IPS-20b (cell line): ENCODE measurements around the gene JMJD8.

Experiments used
- H3K27ac ChIP-seq: one replicate; pipeline ENCODE4 v1.5.1; 2013; ENCODE audit warnings: low read length
- H3K27me3 ChIP-seq: 2 replicates; pipeline ENCODE4 v1.6.1; 2013; ENCODE audit warnings: mild to moderate bottlenecking, low read length, inconsistent platforms; ENCODE audit not compliant: insufficient read depth
- H3K36me3 ChIP-seq: 2 replicates; pipeline ENCODE4 v1.6.1; 2013; ENCODE audit warnings: low read depth, mild to moderate bottlenecking, inconsistent platforms, low read length, moderate library complexity; ENCODE audit not compliant: insufficient read depth
- H3K4me1 ChIP-seq: 2 replicates; pipeline ENCODE4 v1.6.1; 2013; ENCODE audit warnings: mild to moderate bottlenecking, control low read depth, inconsistent platforms, low read length, moderate library complexity; ENCODE audit not compliant: insufficient read depth
- H3K4me3 ChIP-seq: 2 replicates; pipeline ENCODE4 v1.5.1; 2013; ENCODE audit warnings: mild to moderate bottlenecking, low read length, inconsistent platforms
- H3K9ac ChIP-seq: 2 replicates; pipeline ENCODE4 v1.6.1; 2013; ENCODE audit warnings: low read depth, mild to moderate bottlenecking, inconsistent platforms, low read length, moderate library complexity
- H3K9me3 ChIP-seq: 2 replicates; pipeline ENCODE4 v1.6.1; 2013; ENCODE audit warnings: mild to moderate bottlenecking, low read depth, low read length, inconsistent platforms; ENCODE audit not compliant: insufficient read depth

The JMJD8 gene

DNA sequence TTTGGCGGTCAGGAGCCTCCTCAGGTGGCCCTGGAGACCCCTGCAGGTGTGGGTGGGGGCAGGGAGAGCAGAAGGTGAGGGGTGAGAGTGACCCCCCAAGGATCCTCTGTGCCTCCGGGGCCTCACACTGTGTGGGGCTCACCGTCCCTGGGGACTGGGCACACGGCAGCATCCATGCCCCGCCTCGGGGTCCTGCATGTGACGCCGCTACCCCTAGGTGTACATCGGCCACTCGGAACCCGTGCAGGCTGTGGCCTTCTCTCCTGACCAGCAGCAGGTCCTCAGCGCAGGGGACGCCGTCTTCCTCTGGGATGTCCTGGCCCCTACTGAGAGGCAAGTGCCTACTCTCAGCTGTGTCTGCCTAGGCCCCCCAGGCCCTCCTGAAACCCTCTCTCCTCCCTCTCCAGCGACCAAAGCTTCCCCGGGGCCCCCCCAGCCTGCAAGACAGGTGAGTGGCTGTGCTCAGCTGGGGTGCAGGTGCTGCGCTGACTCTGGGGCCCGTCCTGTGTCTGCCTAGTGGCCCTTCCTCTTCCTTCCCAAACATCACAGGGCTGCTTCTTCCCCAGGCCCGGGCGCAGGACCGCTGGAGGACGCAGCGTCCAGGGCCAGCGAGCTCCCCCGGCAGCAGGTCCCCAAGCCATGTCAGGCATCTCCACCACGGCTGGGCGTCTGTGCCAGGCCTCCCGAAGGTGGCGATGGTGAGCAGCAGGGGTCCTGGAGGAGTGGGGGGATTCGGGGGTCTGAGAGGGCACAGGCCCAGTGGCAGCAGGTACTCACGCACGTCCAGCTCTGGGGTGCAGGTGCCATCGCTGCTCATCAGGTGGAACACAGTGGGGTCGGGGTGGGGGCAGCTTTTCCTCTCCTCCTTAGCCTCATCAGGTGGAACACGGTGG, 25.2 kb downstream of the JMJD8 start:
- no peaks in the 10 kb centered on the region for H3K9me3 ChIP-seq
- no peak overlapping the region for H3K9ac ChIP-seq
- H3K4me1 ChIP-seq: no peaks in the 10 kb centered on the region
- H3K27me3 ChIP-seq: no peaks in the 10 kb centered on the region
- H3K27ac ChIP-seq: no peak overlapping the region
- H3K36me3 ChIP-seq: peaks cover 5% of the 10 kb centered on the region; the same call in 1 of the 2 replicates
- H3K4me3 ChIP-seq: no peak overlapping the region

DNA sequence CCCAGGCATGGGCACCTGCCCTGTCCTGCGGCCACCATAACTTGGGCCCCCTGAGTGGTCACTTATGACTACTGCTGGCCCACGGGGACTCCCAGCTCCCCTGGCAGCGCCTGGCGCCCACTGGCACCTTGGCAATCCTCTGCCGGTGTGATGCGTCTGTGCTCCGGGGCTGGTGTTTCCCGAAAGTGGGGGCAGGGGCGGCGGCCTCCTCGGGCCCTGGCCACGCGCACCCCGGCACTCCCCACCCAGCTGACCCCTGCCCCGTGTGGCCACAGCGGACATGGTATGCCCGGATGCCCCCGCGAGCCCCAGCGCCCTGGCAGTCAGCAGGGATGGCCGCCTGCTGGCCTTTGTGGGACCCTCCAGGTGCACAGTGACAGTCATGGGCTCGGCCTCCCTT, 26.6 kb downstream of the JMJD8 start:
- no peaks in the 10 kb centered on the region for H3K4me1 ChIP-seq
- H3K4me3 ChIP-seq: no peak overlapping the region
- no peak overlapping the region for H3K27ac ChIP-seq
- H3K9ac ChIP-seq: no peak overlapping the region
- peaks cover 10% of the 10 kb centered on the region for H3K36me3 ChIP-seq
- H3K9me3 ChIP-seq: no peaks in the 10 kb centered on the region
- no peaks in the 10 kb centered on the region for H3K27me3 ChIP-seq

GRCh38 chr16:654034-654433, 30.1 kb downstream of the JMJD8 start:
- no peak overlapping the region for H3K9ac ChIP-seq
- no peak overlapping the region for H3K27ac ChIP-seq
- H3K4me3 ChIP-seq: no peak overlapping the region
- no peaks in the 10 kb centered on the region for H3K27me3 ChIP-seq
- H3K4me1 ChIP-seq: 0 out of 2 replicates have a peak, but pooled peaks cover 3% of the 10 kb centered on the region
- no peaks in the 10 kb centered on the region for H3K9me3 ChIP-seq
- peaks cover 10% of the 10 kb centered on the region for H3K36me3 ChIP-seq

DNA sequence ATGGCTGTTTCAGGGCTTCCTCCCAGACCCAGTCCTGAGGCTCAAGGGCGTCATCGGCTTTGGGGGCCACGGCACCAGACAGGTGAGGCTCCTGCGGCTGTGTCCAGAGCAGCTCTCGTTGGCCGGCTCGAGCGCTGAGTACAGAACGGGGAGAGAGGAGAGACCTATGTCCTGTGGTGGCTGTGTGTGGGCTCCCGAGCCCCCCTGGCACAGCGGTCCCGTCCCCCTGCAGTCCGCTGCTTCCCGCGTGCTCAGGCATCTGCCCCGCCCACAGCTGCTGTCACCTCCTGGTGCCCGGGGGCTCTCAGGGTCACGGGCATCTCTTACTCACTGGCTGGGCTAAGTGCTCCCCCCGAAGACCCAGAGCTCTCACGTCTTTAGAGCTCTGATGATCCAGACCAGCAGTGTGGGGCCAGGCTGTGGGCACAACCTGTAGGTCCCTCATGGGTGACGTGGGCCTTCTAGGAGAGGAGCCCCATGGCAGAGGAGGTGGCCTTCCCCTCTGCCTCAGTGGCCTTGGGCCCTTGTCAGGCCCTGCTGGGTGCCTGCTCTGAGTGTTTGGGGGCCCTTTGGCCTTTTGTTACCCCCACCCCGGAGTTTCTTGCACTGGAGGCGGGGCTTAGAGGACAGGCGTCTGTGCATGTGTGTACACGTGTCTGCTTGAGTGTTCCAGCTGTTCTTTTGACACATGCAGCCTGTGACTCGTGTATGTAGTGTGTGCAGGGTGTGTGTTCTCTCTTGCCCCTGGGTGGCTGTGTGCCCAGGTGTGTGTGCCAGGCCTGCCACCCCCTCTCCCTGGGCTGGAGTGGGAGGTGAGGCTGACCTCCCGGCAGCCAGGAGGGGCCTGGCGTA, 31.5 kb downstream of the JMJD8 start:
- H3K4me1 ChIP-seq: peaks cover 3% of the 10 kb centered on the region; the same call in 1 of the 2 replicates
- no peak overlapping the region for H3K9ac ChIP-seq
- H3K9me3 ChIP-seq: no peaks in the 10 kb centered on the region
- H3K27ac ChIP-seq: no peak overlapping the region
- no peak overlapping the region for H3K4me3 ChIP-seq
- H3K36me3 ChIP-seq: peaks cover 5% of the 10 kb centered on the region
- H3K27me3 ChIP-seq: no peaks in the 10 kb centered on the region

- Histone ChIP-seq H3K27ac (no peak overlapping the region), H3K27me3 (no peaks in the 10 kb centered on the region), H3K9ac (no peak overlapping the region), H3K4me3 (no peak overlapping the region), H3K9me3 (no peaks in the 10 kb centered on the region), H3K36me3 (peaks cover 5% of the 10 kb centered on the region), H3K4me1 (peaks cover 3% of the 10 kb centered on the region; the same call in 1 of the 2 replicates)
These were observed 32.3 kb downstream of the JMJD8 start for GRCh38 chr16:651844-652243.

DNA sequence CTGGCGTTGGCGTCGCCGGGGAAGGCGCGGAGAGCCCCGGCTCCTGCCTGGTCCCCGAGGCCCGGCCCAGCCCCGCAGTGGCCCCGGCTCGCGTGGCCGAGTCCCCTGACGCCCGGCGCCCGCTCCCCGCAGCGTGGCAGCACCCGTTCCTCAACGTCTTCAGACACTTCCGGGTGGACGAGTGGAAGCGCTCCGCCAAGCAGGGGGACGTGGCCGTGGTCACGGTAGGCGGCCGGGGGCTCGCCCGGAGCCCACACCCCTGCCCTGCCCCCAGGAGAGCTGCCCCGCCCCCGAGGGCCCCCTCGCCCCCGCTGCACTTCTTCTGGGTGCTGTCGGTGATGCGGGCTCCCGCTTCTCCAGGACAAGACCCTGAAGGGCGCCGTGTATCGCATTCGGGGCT, 34.5 kb downstream of the JMJD8 start:
- Histone ChIP-seq H3K4me1 (peaks cover 3% of the 10 kb centered on the region; the same call in 1 of the 2 replicates), H3K9me3 (no peaks in the 10 kb centered on the region), H3K9ac (peak overlapping the region; percentile 71; the same call in 1 of the 2 replicates), H3K27ac (no peak overlapping the region), H3K4me3 (peak overlapping the region; percentile 71), H3K27me3 (no peaks in the 10 kb centered on the region), H3K36me3 (peaks cover 5% of the 10 kb centered on the region)

- H3K27ac ChIP-seq: peak within 1 kb of the TSS; percentile 39
- peak within 1 kb of the TSS; percentile 71 for H3K4me3 ChIP-seq
- peaks cover 5% of the 10 kb centered on the region for H3K36me3 ChIP-seq
- no peaks in the 10 kb centered on the region for H3K27me3 ChIP-seq
- no peaks in the 10 kb centered on the region for H3K9me3 ChIP-seq
- peak within 1 kb of the TSS; percentile 71; the same call in 1 of the 2 replicates for H3K9ac ChIP-seq
- H3K4me1 ChIP-seq: peaks cover 3% of the 10 kb centered on the region; the same call in 1 of the 2 replicates
These were observed 35.1 kb downstream of the JMJD8 start, which contains the start of gene WDR90 for GRCh38 chr16:648781-649589. Gene WDR90, plus strand, starts transcription at chr16:649365. Its CDS starts 52 bp downstream, at chr16:649417.

GRCh38 chr16:648071-648780, 35.9 kb downstream of the JMJD8 start:
- H3K4me3 ChIP-seq: peak overlapping the region; percentile 71
- H3K4me1 ChIP-seq: peaks cover 3% of the 10 kb centered on the region; the same call in 1 of the 2 replicates
- peaks cover under 1% of the 10 kb centered on the region; the same call in 1 of the 2 replicates for H3K36me3 ChIP-seq
- H3K27ac ChIP-seq: peak overlapping the region; percentile 39
- no peaks in the 10 kb centered on the region; the same call in 1 of the 2 replicates for H3K27me3 ChIP-seq
- no peaks in the 10 kb centered on the region for H3K9me3 ChIP-seq
- H3K9ac ChIP-seq: peak overlapping the region; percentile 71; the same call in 1 of the 2 replicates

- Histone ChIP-seq H3K9ac (no peak overlapping the region), H3K36me3 (no peaks in the 10 kb centered on the region), H3K9me3 (no peaks in the 10 kb centered on the region), H3K27me3 (peaks cover 9% of the 10 kb centered on the region), H3K27ac (no peak overlapping the region), H3K4me3 (no peak overlapping the region), H3K4me1 (peaks cover 3% of the 10 kb centered on the region; the same call in 1 of the 2 replicates)
These were observed 36.8 kb downstream of the JMJD8 start for GRCh38 chr16:647173-647902.

GRCh38 chr16:646679-647172, 37.4 kb downstream of the JMJD8 start:
- Histone ChIP-seq H3K27me3 (peaks cover 9% of the 10 kb centered on the region), H3K27ac (no peak overlapping the region), H3K9me3 (no peaks in the 10 kb centered on the region), H3K4me1 (peaks cover 3% of the 10 kb centered on the region; the same call in 1 of the 2 replicates), H3K36me3 (no peaks in the 10 kb centered on the region), H3K9ac (no peak overlapping the region), H3K4me3 (no peak overlapping the region)
